GM21825 (cell line): ENCODE results near the gene MRPS18B.
A peak's percentile ranks its signal among the peaks of the same experiment; 100 is the strongest.

ENCODE experiments used
- ATAC-seq: cut with Tn5 transposase; IDR thresholded peaks from one replicate; pipeline ENCODE4 v1.9.1; 2021; ENCODE audit warnings: mild to moderate bottlenecking, moderate library complexity; ENCODE audit not compliant: unreplicated experiment

MRPS18B gene

GRCh38 chr6:30601815-30602641 lies 15.6 kb upstream of the MRPS18B start:
- no peak for ATAC-seq

- ATAC-seq, result no peak
These were observed 13.7 kb upstream of the MRPS18B start for GRCh38 chr6:30603961-30604360.

GRCh38 chr6:30610065-30610464 lies 7.6 kb upstream of the MRPS18B start:
- no peak for ATAC-seq

GRCh38 chr6:30611150-30611855 lies 6.3 kb upstream of the MRPS18B start:
- no peak for ATAC-seq

- ATAC-seq, result no peak
These were observed 5.8 kb upstream of the MRPS18B start for GRCh38 chr6:30611856-30612194.

GRCh38 chr6:30612213-30612612 lies 5.4 kb upstream of the MRPS18B start:
- no peak for ATAC-seq

- ATAC-seq, result no peak
These were observed 4.9 kb upstream of the MRPS18B start for GRCh38 chr6:30612687-30613248.

GRCh38 chr6:30613251-30614043 lies 4.2 kb upstream of the MRPS18B start:
- no peak for ATAC-seq

GRCh38 chr6:30614044-30614842 lies 3.4 kb upstream of the MRPS18B start:
- ATAC-seq, result no peak

GRCh38 chr6:30614843-30615218 lies 2.8 kb upstream of the MRPS18B start:
- ATAC-seq, result peak; percentile 33

- ATAC-seq, result no peak
These were observed 2.3 kb upstream of the MRPS18B start for GRCh38 chr6:30615219-30615957.

- ATAC-seq, result no peak
These were observed 1.5 kb upstream of the MRPS18B start for GRCh38 chr6:30615958-30616810.

- peak; percentile 72 for ATAC-seq
These were observed 652 bp upstream of the MRPS18B start, which contains the start of gene PPP1R10 for GRCh38 chr6:30616811-30617564. PPP1R10 (minus strand) TSS chr6:30617243; CDS start chr6:30609944, 7,299 bp downstream.

GRCh38 chr6:30618270-30618797 lies 694 bp downstream of the MRPS18B start:
- no peak for ATAC-seq

GRCh38 chr6:30619561-30619960 lies 1.9 kb downstream of the MRPS18B start:
- no peak for ATAC-seq

- ATAC-seq, result no peak
These were observed 7.9 kb downstream of the MRPS18B start for GRCh38 chr6:30625511-30625910.

- peak; percentile 82 for ATAC-seq
These were observed 9.1 kb downstream of the MRPS18B start, which contains the start of gene ATAT1 for GRCh38 chr6:30626484-30627366. ATAT1 (plus strand) TSS chr6:30626874.
